HepG2 (cell line): ENCODE data around the gene CD300LF. TPM values are rescaled to one million over a fixed set of nuclear protein-coding genes. Genes with fewer than 3 reads are reported as not detected.
A peak's percentile ranks its signal among the peaks of the same experiment; 100 is the strongest.

Experiments used
- AKNA ChIP-seq: sonication (generic); formaldehyde crosslinking; IDR thresholded peaks from 2 replicates; pipeline ENCODE4 v1.4.0; 2020; ENCODE audit warnings: missing genetic modification reagents, borderline replicate concordance
- ATRX ChIP-seq: sonication (generic); formaldehyde crosslinking; IDR thresholded peaks from 2 replicates; pipeline ENCODE4 v1.4.0; 2020; ENCODE audit warnings: missing genetic modification reagents, borderline replicate concordance
- FOXA1 ChIP-seq, 2 experiments: fragments of 450-650 bp in 1 of 2; sonication (generic) in 1 of 2; formaldehyde crosslinking in 1 of 2; IDR thresholded peaks; 2 replicates each; pipeline versions ENCODE4 v1.4.0 to v1.6.1; 2016 to 2020; ENCODE audit warnings: missing genetic modification reagents in 1 of 2
- FOXJ3 ChIP-seq: sonication (generic); formaldehyde crosslinking; IDR thresholded peaks from 2 replicates; pipeline ENCODE4 v1.4.0; 2020; ENCODE audit warnings: missing genetic modification reagents, mild to moderate bottlenecking, borderline replicate concordance
- GPN1 ChIP-seq: sonication (generic); formaldehyde crosslinking; IDR thresholded peaks from 2 replicates; pipeline ENCODE4 v1.5.1; 2020; ENCODE audit warnings: missing genetic modification reagents, borderline replicate concordance
- GZF1 ChIP-seq: sonication (generic); formaldehyde crosslinking; IDR thresholded peaks from 2 replicates; pipeline ENCODE4 v1.5.1; 2020; ENCODE audit warnings: mild to moderate bottlenecking, missing genetic modification reagents
- HNF4G ChIP-seq, 2 experiments: sonication (generic) in 1 of 2; formaldehyde crosslinking in 1 of 2; IDR thresholded peaks; 2 replicates each; pipeline versions ENCODE4 v1.4.0 to v1.6.1; 2011 to 2020; ENCODE audit warnings: borderline replicate concordance in 2 of 2, low read depth in 2 of 2, mild to moderate bottlenecking in 2 of 2, low read length in 1 of 2, missing genetic modification reagents in 1 of 2, moderate library complexity in 1 of 2
- MATR3 ChIP-seq: sonication (generic); formaldehyde crosslinking; IDR thresholded peaks from 2 replicates; pipeline ENCODE4 v1.4.0; 2020; ENCODE audit warnings: missing genetic modification reagents
- MLX ChIP-seq: IDR thresholded peaks from 2 replicates; pipeline ENCODE4 v1.6.1; 2016
- RFX3 ChIP-seq: IDR thresholded peaks from 2 replicates; pipeline ENCODE4 v1.6.1; 2016; ENCODE audit warnings: missing biosample characterization, missing genetic modification reagents
- ZGPAT ChIP-seq: IDR thresholded peaks from 2 replicates; pipeline ENCODE4 v1.6.1; 2016; ENCODE audit warnings: mild to moderate bottlenecking
- ZNF383 ChIP-seq: sonication (generic); formaldehyde crosslinking; IDR thresholded peaks from 2 replicates; pipeline ENCODE4 v1.4.0; 2020; ENCODE audit warnings: missing genetic modification reagents, mild to moderate bottlenecking, borderline replicate concordance
- ZNF512 ChIP-seq: sonication (generic); formaldehyde crosslinking; IDR thresholded peaks from 2 replicates; pipeline ENCODE4 v1.4.0; 2020; ENCODE audit warnings: mild to moderate bottlenecking, missing genetic modification reagents
- ZNF629 ChIP-seq: sonication (generic); formaldehyde crosslinking; conservative IDR thresholded peaks from 2 replicates; pipeline ENCODE4 v1.5.0; 2020; ENCODE audit warnings: missing genetic modification reagents
- ZNF674 ChIP-seq: sonication (generic); formaldehyde crosslinking; IDR thresholded peaks from 2 replicates; pipeline ENCODE4 v1.5.0; 2020; ENCODE audit warnings: low read depth, mild to moderate bottlenecking, missing genetic modification reagents
- ZNF678 ChIP-seq: sonication (generic); formaldehyde crosslinking; IDR thresholded peaks from 2 replicates; pipeline ENCODE4 v1.4.0; 2020; ENCODE audit warnings: mild to moderate bottlenecking, missing genetic modification reagents
- ZNF772 ChIP-seq: sonication (generic); formaldehyde crosslinking; IDR thresholded peaks from 2 replicates; pipeline ENCODE4 v1.5.0; 2020; ENCODE audit warnings: mild to moderate bottlenecking, missing genetic modification reagents
- ZSCAN5A ChIP-seq: sonication (generic); formaldehyde crosslinking; IDR thresholded peaks from 2 replicates; pipeline ENCODE4 v1.8.0; 2022; ENCODE audit warnings: mild to moderate bottlenecking, missing genetic modification reagents, borderline replicate concordance
- polyA plus RNA-seq, 8 experiments: library from polyadenylated mRNA; depleted of rRNA in 3 of 8; stranded (reverse) in 7 of 8; unstranded in 1 of 8; fragments of >200 nt; fragmentation: Illumina TruSeq in 4 of 8; extraction: Trizol in 4 of 8; gene quantifications; 2 replicates each; pipeline versions ENCODE4 v1.2.1 to v1.2.3, GENCODE V29; 2011 to 2016; ENCODE audit warnings: low read depth in 4 of 8, missing spikeins in 1 of 8, mixed read lengths in 1 of 8; ENCODE audit not compliant: insufficient read depth in 1 of 8
- total RNA-seq, 5 experiments: library from RNA; depleted of rRNA; stranded (reverse); fragments of >200 nt; fragmentation: Illumina TruSeq; extraction: Trizol; gene quantifications; 2 replicates each; pipeline ENCODE4 v1.2.3, GENCODE V29; 2016; ENCODE audit warnings: low read depth in 1 of 5

The CD300LF gene
- total and polyA plus RNA-seq, 2 of the 13 experiments (the other 11 are each of a cell fraction or from before 2014, with no cell fraction given) = not detected

- TF ChIP-seq ZNF512 (CRISPR knock-in tag) (peak; percentile 88; the same call in 1 of the 2 replicates), FOXJ3 (CRISPR knock-in tag) (peak; percentile 88), ZGPAT (peak; percentile 99), FOXA1 (IDR thresholded peaks at IDR 0.05) (no peak), FOXA1 (CRISPR knock-in tag; IDR thresholded peaks at IDR 0.05) (peak; percentile 61), RFX3 (CRISPR knock-in tag) (peak; percentile 71), ZSCAN5A (CRISPR knock-in tag) (peak; percentile 100), AKNA (CRISPR knock-in tag) (peak; percentile 100), ZNF629 (CRISPR knock-in tag) (peak; percentile 83), ZNF674 (CRISPR knock-in tag) (peak; percentile 100), ZNF678 (CRISPR knock-in tag) (peak; percentile 100), ZNF383 (CRISPR knock-in tag) (peak; percentile 96; the same call in 1 of the 2 replicates), GPN1 (CRISPR knock-in tag) (peak; percentile 100), GZF1 (CRISPR knock-in tag) (peak; percentile 97), MLX (CRISPR knock-in tag) (peak; percentile 92), MATR3 (CRISPR knock-in tag) (no peak), HNF4G (IDR thresholded peaks at IDR 0.05; ENCODE audit: borderline replicate concordance, low read depth, low read length) (no peak), HNF4G (CRISPR knock-in tag; IDR thresholded peaks at IDR 0.05; ENCODE audit: borderline replicate concordance, low read depth) (peak; percentile 96), ZNF772 (CRISPR knock-in tag) (peak; percentile 100), ATRX (peak; percentile 97; the same call in 1 of the 2 replicates)
These were observed 41.5 kb downstream of the CD300LF start (continued) for GRCh38 chr17:74671031-74671771.
